Neural cell (in vitro differentiated cells): Measurements from ENCODE around the gene ATP6AP1. TPM values are rescaled to one million over a fixed set of nuclear protein-coding genes. Genes with fewer than 3 reads are reported as not detected.
A peak's percentile ranks its signal among the peaks of the same experiment; 100 is the strongest.

ENCODE experiments used
- H2AFZ ChIP-seq: fragments of 200-600, 300-800 bp; sonication (generic), shearing (Covaris generic); 2 replicates; pipeline ENCODE4 v1.6.0; 2014; ENCODE audit warnings: low read depth, mild to moderate bottlenecking, antibody characterized with exemption, low read length, moderate library complexity
- H3F3A ChIP-seq: fragments of 200-600 bp; shearing (Covaris generic); 2 replicates; pipeline ENCODE4 v1.6.1; 2016; ENCODE audit warnings: mild to moderate bottlenecking, moderate library complexity, mixed read lengths, antibody characterized with exemption, low read length; ENCODE audit not compliant: insufficient read depth, poor library complexity, severe bottlenecking
- H3K27ac ChIP-seq: fragments of 200-600, 300-800 bp; sonication (generic), shearing (Covaris generic); 2 replicates; pipeline ENCODE4 v1.5.1; 2014; ENCODE audit warnings: mild to moderate bottlenecking, low read length, moderate library complexity
- H3K27me3 ChIP-seq: fragments of 300-800, 200-600 bp; sonication (generic), shearing (Covaris generic); 2 replicates; pipeline ENCODE4 v1.6.0; 2014; ENCODE audit warnings: mild to moderate bottlenecking, low read depth, low read length, moderate library complexity; ENCODE audit not compliant: insufficient read depth
- H3K36me3 ChIP-seq: fragments of 300-800, 200-600 bp; sonication (generic), shearing (Covaris generic); 2 replicates; pipeline ENCODE4 v1.5.1; 2014; ENCODE audit warnings: mild to moderate bottlenecking, antibody characterized with exemption, low read length, moderate library complexity; ENCODE audit not compliant: insufficient read depth
- H3K4me2 ChIP-seq: fragments of 300-800, 200-600 bp; sonication (generic), shearing (Covaris generic); 2 replicates; pipeline ENCODE4 v1.6.0; 2014; ENCODE audit warnings: mild to moderate bottlenecking, low read length
- H3K4me3 ChIP-seq: fragments of 300-800, 200-600 bp; sonication (generic), shearing (Covaris generic); 2 replicates; pipeline ENCODE4 v1.5.1; 2014; ENCODE audit warnings: mild to moderate bottlenecking, low read length, moderate library complexity
- H3K79me2 ChIP-seq: fragments of 200-600 bp; shearing (Covaris generic); replicated peaks from 2 replicates; pipeline ENCODE4 v1.6.0; 2014; ENCODE audit warnings: mild to moderate bottlenecking, low read length, moderate library complexity; ENCODE audit not compliant: insufficient read depth
- H3K9ac ChIP-seq: fragments of 300-800, 200-600 bp; sonication (generic), shearing (Covaris generic); 2 replicates; pipeline ENCODE4 v1.6.1; 2016; ENCODE audit warnings: mild to moderate bottlenecking, low read length, mixed read lengths
- H3K9me2 ChIP-seq: fragments of 200-600 bp; shearing (Covaris generic); 2 replicates; pipeline ENCODE4 v1.6.1; 2016; ENCODE audit warnings: mild to moderate bottlenecking, low read length, mixed read lengths; ENCODE audit not compliant: insufficient read depth
- H3K9me3 ChIP-seq: fragments of 200-600, 300-800 bp; sonication (generic), shearing (Covaris generic); 2 replicates; pipeline ENCODE4 v1.6.1; 2016; ENCODE audit warnings: mild to moderate bottlenecking, mixed run types, low read length, moderate library complexity, mixed read lengths
- H4K20me1 ChIP-seq: fragments of 200-600 bp; shearing (Covaris generic); 2 replicates; pipeline ENCODE4 v1.6.1; 2016; ENCODE audit warnings: mild to moderate bottlenecking, mixed run types; ENCODE audit not compliant: insufficient read depth
- CTCF ChIP-seq: fragments of 450-650 bp; IDR thresholded peaks from 2 replicates; pipeline ENCODE4 v1.5.1; 2014; ENCODE audit warnings: antibody characterized with exemption, mild to moderate bottlenecking, moderate library complexity; ENCODE audit not compliant: poor library complexity, severe bottlenecking
- EP300 ChIP-seq: fragments of 450-650 bp; conservative IDR thresholded peaks from 2 replicates; pipeline ENCODE4 v1.6.1; 2014; ENCODE audit warnings: antibody characterized with exemption, mild to moderate bottlenecking, moderate library complexity; ENCODE audit not compliant: poor library complexity, severe bottlenecking
- EZH2 ChIP-seq: fragments of 200-600, 300-800 bp; shearing (Covaris generic), sonication (generic); IDR thresholded peaks from 2 replicates; pipeline ENCODE4 v1.6.1; 2014; ENCODE audit warnings: antibody characterized with exemption, low read length, borderline replicate concordance, mild to moderate bottlenecking; ENCODE audit not compliant: insufficient read depth, poor library complexity, severe bottlenecking
- MXI1 ChIP-seq: fragments of 450-650 bp; conservative IDR thresholded peaks from 2 replicates; pipeline ENCODE4 v1.6.1; 2014; ENCODE audit warnings: antibody characterized with exemption, mild to moderate bottlenecking; ENCODE audit not compliant: poor library complexity, severe bottlenecking
- POLR2AphosphoS5 ChIP-seq: IDR thresholded peaks from 2 replicates; pipeline ENCODE4 v1.6.1; 2012
- RAD21 ChIP-seq: fragments of 450-650 bp; conservative IDR thresholded peaks from 2 replicates; pipeline ENCODE4 v1.6.1; 2014; ENCODE audit warnings: antibody characterized with exemption, mild to moderate bottlenecking, moderate library complexity
- REST ChIP-seq: IDR thresholded peaks from 2 replicates; pipeline ENCODE4 v1.6.1; 2012; ENCODE audit warnings: borderline replicate concordance
- SMC3 ChIP-seq: fragments of 450-650 bp; conservative IDR thresholded peaks from 2 replicates; pipeline ENCODE4 v1.6.1; 2014; ENCODE audit warnings: antibody characterized with exemption, mild to moderate bottlenecking, moderate library complexity; ENCODE audit not compliant: poor library complexity
- TAF1 ChIP-seq: IDR thresholded peaks from 2 replicates; pipeline ENCODE4 v1.6.1; 2012; ENCODE audit warnings: low read depth
- polyA plus RNA-seq: library from polyadenylated mRNA; depleted of rRNA; stranded (reverse); fragments of >200 nt; gene quantifications from 2 replicates; pipeline ENCODE4 v1.2.3, GENCODE V29; 2014

The ATP6AP1 gene
- polyA plus RNA-seq, 1 donor from 2014 or later = 126 TPM

- no peaks in the 10 kb centered on the region for H3K9me3 ChIP-seq
- no peak overlapping the region for H2AFZ ChIP-seq
- H3K36me3 ChIP-seq = no peaks in the 10 kb centered on the region
- peak overlapping the region; percentile 81 for H3K27ac ChIP-seq
- peak overlapping the region; percentile 68 for H3K4me2 ChIP-seq
- H4K20me1 ChIP-seq = no peaks in the 10 kb centered on the region
- peak overlapping the region; percentile 80 for H3K4me3 ChIP-seq
- H3K9me2 ChIP-seq = no peaks in the 10 kb centered on the region
- H3K9ac ChIP-seq = peak overlapping the region; percentile 87
- no peaks in the 10 kb centered on the region for H3K27me3 ChIP-seq
- H3F3A ChIP-seq = no peaks in the 10 kb centered on the region
- TF ChIP-seq EZH2 (no peak), MXI1 (no peak)
- peaks cover 20% of the 10 kb centered on the region for H3K79me2 ChIP-seq
Measured at GRCh38 chrX:154437971-154438893, 9.8 kb downstream of the ATP6AP1 start.

GRCh38 chrX:154439841-154440240 is 11.4 kb downstream of the ATP6AP1 start:
- Histone ChIP-seq H3K4me3 (peak overlapping the region; percentile 13), H3K36me3 (no peaks in the 10 kb centered on the region), H3K9ac (no peak overlapping the region), H3K27ac (no peak overlapping the region), H2AFZ (no peak overlapping the region), H3K9me2 (no peaks in the 10 kb centered on the region), H3K79me2 (peaks cover 20% of the 10 kb centered on the region), H4K20me1 (no peaks in the 10 kb centered on the region), H3K27me3 (no peaks in the 10 kb centered on the region), H3F3A (no peaks in the 10 kb centered on the region), H3K4me2 (no peak overlapping the region), H3K9me3 (no peaks in the 10 kb centered on the region)
- TF ChIP-seq RAD21 (no peak), EZH2 (no peak), SMC3 (no peak), MXI1 (no peak), EP300 (no peak), TAF1 (no peak), CTCF (no peak), POLR2AphosphoS5 (no peak), REST (no peak)
